Measurements from ENCODE around the gene SERPINA6. TPM values are rescaled to one million over a fixed set of nuclear protein-coding genes. Genes with fewer than 3 reads are reported as not detected.

Gene SERPINA6
- total RNA-seq, 1 donor from 2014 or later = not detected

DNA sequence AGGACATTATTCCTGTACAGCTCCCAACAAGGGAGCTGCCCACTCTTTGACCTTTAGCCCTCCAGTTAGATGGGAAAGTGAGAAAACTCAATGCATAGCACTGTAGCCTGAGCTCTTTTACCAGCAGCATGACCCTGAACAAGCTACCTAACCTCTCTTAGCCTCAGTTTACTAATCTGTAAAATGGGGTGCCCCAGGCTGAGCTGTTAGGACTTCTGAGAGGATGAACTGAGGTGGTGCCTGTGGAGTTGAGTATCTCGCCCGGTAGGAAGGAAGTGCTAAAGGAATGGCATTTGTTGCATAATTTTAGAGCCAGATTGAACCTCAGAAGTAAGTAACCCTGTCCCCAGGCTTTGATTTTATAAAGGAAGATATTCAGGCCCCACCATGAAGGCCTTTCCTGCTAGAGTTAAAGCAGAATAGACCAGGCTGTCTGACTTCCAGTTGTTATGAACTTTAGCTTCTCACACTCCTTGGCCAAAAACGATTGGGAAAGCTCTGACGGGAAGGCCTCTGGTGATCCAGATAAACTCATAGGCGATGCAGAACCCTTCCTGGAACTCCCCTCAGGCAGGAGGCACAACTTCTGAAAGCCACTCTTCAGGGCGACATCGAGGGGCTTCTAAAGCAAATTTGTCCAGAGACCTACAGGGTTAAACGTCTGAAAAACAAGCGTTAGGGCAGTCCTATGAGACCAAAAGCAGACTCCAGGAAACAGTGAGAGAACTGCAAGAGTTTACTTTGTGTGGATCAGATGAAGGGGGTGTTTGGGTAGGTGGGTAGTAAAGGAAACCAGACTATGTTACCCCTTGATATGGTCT, 27.6 kb downstream of the SERPINA6 start:
- Histone ChIP-seq H3K4me3 (ENCODE audit: low read depth, low read length) (no peak overlapping the region), H3K27me3 (ENCODE audit: control insufficient read depth, insufficient read depth, low read length) (no peaks in the 10 kb centered on the region), H3K36me3 (ENCODE audit: control insufficient read depth, insufficient read depth, low read length) (no peaks in the 10 kb centered on the region)
- TF ChIP-seq, protein P1, sequence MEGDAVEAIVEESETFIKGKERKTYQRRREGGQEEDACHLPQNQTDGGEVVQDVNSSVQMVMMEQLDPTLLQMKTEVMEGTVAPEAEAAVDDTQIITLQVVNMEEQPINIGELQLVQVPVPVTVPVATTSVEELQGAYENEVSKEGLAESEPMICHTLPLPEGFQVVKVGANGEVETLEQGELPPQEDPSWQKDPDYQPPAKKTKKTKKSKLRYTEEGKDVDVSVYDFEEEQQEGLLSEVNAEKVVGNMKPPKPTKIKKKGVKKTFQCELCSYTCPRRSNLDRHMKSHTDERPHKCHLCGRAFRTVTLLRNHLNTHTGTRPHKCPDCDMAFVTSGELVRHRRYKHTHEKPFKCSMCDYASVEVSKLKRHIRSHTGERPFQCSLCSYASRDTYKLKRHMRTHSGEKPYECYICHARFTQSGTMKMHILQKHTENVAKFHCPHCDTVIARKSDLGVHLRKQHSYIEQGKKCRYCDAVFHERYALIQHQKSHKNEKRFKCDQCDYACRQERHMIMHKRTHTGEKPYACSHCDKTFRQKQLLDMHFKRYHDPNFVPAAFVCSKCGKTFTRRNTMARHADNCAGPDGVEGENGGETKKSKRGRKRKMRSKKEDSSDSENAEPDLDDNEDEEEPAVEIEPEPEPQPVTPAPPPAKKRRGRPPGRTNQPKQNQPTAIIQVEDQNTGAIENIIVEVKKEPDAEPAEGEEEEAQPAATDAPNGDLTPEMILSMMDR (IDR thresholded peaks at IDR 0.05; ENCODE audit: insufficient read depth, low read length, severe bottlenecking) = no peak
- DNase-seq (ENCODE audit: low read depth) (no peak), FAIRE-seq (peak; percentile 70)

GRCh38 chr14:94293578-94293924, 29.6 kb downstream of the SERPINA6 start:
- H3K27me3 ChIP-seq (ENCODE audit: control insufficient read depth, insufficient read depth, low read length) = no peaks in the 10 kb centered on the region
- H3K4me3 ChIP-seq (ENCODE audit: low read depth, low read length) = no peak overlapping the region
- TF ChIP-seq, protein P1 (IDR thresholded peaks at IDR 0.05; ENCODE audit: insufficient read depth, low read length, severe bottlenecking) = no peak
- no peaks in the 10 kb centered on the region for H3K36me3 ChIP-seq (ENCODE audit: control insufficient read depth, insufficient read depth, low read length)
- no peak for DNase-seq (ENCODE audit: low read depth)
- FAIRE-seq = no peak

DNA sequence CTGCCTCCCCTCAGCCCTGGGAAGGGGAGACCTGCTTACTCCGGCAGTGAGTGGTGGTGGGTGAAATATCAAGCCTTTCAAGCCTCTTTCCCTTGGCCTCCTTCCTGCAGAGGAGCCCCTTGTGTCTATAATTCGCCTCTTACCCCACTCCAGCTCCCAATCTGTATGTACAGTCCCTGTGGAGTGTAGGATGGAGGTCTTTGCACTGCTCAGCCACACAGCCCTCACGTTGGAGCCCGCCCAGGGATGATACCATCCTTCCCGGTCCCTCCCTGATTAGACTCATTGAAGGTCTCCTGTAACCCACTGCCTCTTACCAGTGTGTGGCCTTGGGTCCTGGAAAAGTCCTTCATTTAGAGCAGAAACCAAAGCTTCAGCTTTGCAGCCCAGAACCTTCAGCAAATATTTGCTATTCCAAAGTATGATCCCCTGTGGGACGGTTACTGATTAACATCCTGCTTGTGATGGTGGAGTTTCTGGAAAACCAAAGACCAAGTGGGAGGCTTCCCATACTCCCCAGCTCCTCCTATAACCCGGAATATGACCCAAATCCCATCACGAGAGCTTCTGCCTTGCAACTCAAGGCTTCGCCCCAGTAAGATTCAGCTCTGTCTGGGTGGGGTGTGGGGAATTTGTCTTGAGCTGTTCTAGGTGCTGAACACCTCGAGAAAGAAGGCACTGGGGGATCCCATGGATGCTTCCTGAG, 30.1 kb downstream of the SERPINA6 start, which contains the start of gene SERPINA10:
SERPINA10 (minus strand) TSS at position 397 of the 706 bp plus-strand sequence. CDS start 2,675 bp downstream, outside the sequence.
- no peaks in the 10 kb centered on the region for H3K36me3 ChIP-seq (ENCODE audit: control insufficient read depth, insufficient read depth, low read length)
- H3K4me3 ChIP-seq (ENCODE audit: low read depth, low read length) = no peak within 1 kb of the TSS
- DNase-seq (ENCODE audit: low read depth) (no peak), FAIRE-seq (no peak)
- TF ChIP-seq, protein P1 (IDR thresholded peaks at IDR 0.05; ENCODE audit: insufficient read depth, low read length, severe bottlenecking) = no peak
- H3K27me3 ChIP-seq (ENCODE audit: control insufficient read depth, insufficient read depth, low read length) = no peaks in the 10 kb centered on the region

DNA sequence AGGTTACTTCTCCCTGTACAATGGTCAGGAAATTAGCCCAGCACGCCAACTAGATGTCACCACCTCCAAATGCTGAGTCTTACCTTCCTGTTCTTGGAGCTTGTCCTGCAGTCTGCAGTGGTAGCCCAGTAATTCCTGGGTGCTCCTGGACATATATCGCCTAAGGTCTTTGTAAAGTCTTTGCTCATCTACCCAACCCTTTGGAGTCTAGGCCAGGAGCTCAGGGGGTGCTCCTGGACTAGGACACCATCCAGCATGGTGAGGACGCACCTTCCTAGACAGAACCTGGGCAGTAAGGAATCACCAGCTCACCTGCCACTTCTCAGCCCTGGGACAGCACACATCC, 30.6 kb downstream of the SERPINA6 start:
- DNase-seq (ENCODE audit: low read depth) = no peak
- no peaks in the 10 kb centered on the region for H3K36me3 ChIP-seq (ENCODE audit: control insufficient read depth, insufficient read depth, low read length)
- H3K27me3 ChIP-seq (ENCODE audit: control insufficient read depth, insufficient read depth, low read length) = no peaks in the 10 kb centered on the region
- no peak overlapping the region for H3K4me3 ChIP-seq (ENCODE audit: low read depth, low read length)
- TF ChIP-seq, protein P1 (IDR thresholded peaks at IDR 0.05; ENCODE audit: insufficient read depth, low read length, severe bottlenecking) = no peak
- FAIRE-seq = peak; percentile 36

GRCh38 chr14:94291906-94292525, 31.1 kb downstream of the SERPINA6 start:
- DNase-seq (ENCODE audit: low read depth) = no peak
- no peak for FAIRE-seq
- Histone ChIP-seq H3K4me3 (ENCODE audit: low read depth, low read length) (no peak overlapping the region), H3K27me3 (ENCODE audit: control insufficient read depth, insufficient read depth, low read length) (no peaks in the 10 kb centered on the region), H3K36me3 (ENCODE audit: control insufficient read depth, insufficient read depth, low read length) (no peaks in the 10 kb centered on the region)
- TF ChIP-seq, protein P1 (IDR thresholded peaks at IDR 0.05; ENCODE audit: insufficient read depth, low read length, severe bottlenecking) = no peak

Measured in bronchial epithelial cell (primary cell).